GM18519 (cell line): ENCODE measurements around the gene TMPO.
"Not testable (repeated sequence)": the region's sequence is repeated elsewhere in the genome, so short reads cannot be mapped to it uniquely, and the experiment has no call there.

Experiments
- ATAC-seq: cut with Tn5 transposase; IDR thresholded peaks from one replicate; pipeline ENCODE4 v1.9.1; 2021; ENCODE audit warnings: mild to moderate bottlenecking, moderate library complexity; ENCODE audit not compliant: unreplicated experiment, low FRiP score

TMPO gene

DNA sequence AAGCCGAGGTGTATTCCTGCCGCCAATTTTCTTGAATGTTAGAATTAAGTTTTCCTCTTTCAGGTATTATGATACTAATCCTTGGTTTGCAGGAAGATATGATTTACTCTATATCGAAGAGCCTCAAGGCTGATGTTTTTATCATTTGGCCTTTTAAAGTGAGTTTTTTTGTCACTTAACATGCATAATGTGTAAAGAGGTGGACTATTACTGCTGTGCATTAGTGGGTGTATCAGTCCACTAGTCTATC is 11.1 kb upstream of the TMPO start:
- no peak for ATAC-seq

DNA sequence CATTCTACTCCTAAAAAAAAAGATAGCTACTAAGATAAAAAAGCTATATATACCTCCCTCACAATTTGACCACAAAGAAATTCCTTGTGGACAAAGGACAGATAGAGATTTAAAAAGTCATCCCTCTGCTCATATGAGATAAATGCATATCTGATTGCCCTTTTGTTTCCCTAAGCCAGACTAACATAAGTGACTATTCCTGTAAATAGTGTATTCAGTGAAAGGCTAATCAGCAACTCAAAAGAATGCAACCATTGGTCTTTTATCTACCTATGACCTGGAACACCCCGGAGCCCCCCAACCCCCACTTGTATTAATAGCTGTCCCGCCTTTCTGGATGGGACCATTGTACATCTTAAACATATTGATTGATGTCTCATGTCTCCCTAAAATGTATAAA is 6.3 kb upstream of the TMPO start:
- no peak for ATAC-seq

- ATAC-seq: not testable (repeated sequence)
Observed at GRCh38 chr12:98511806-98512205, 3.6 kb upstream of the TMPO start.

- ATAC-seq: no peak
Observed at GRCh38 chr12:98513379-98514322, 1.7 kb upstream of the TMPO start.

GRCh38 chr12:98514982-98515286 is 456 bp upstream of the TMPO start:
- ATAC-seq: no peak

GRCh38 chr12:98516111-98516873 is 902 bp downstream of the TMPO start:
- ATAC-seq: peak; percentile 52

DNA sequence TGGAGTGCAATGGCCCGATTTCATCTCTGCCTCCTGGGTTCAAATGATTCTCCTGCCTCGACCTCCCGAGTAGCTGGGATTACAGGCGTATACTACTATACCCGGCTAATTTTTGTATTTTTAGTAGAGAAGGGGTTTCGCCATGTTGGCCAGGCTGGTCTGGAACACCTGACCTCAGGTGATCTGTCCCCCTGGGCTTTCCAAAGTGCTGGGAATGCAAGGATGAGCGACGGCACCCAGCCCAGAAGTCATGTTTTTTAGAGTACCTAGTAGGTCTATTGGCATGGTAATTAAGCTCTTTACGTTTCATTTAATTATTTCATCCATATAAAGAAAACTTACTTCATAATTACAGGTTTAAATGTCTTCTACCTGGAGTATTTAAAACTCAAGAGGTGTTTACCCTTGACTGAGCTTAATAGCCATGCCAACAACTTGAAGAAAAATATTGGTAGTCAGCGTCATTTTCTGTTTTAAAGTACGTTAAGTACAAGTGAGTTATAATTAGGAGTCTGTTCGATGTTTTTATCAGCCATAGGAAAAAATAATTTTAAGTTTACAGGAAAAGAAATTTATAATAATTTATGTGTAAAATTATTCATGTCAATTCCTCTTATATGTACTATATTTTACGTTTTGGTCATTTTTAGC is 4.0 kb downstream of the TMPO start:
- ATAC-seq: no peak

GRCh38 chr12:98530068-98530467 is 14.7 kb downstream of the TMPO start:
- no peak for ATAC-seq

DNA sequence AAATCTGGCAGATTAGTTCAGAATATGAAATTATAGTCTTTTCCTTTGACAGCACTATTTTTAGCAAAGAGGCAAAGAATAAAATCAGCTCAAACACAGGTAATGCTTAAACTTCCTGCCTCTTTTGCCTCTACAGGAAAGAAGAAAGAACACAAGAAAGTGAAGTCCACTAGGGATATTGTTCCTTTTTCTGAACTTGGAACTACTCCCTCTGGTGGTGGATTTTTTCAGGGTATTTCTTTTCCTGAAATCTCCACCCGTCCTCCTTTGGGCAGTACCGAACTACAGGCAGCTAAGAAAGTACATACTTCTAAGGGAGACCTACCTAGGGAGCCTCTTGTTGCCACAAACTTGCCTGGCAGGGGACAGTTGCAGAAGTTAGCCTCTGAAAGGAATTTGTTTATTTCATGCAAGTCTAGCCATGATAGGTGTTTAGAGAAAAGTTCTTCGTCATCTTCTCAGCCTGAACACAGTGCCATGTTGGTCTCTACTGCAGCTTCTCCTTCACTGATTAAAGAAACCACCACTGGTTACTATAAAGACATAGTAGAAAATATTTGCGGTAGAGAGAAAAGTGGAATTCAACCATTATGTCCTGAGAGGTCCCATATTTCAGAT is 17.4 kb downstream of the TMPO start:
- ATAC-seq: no peak

DNA sequence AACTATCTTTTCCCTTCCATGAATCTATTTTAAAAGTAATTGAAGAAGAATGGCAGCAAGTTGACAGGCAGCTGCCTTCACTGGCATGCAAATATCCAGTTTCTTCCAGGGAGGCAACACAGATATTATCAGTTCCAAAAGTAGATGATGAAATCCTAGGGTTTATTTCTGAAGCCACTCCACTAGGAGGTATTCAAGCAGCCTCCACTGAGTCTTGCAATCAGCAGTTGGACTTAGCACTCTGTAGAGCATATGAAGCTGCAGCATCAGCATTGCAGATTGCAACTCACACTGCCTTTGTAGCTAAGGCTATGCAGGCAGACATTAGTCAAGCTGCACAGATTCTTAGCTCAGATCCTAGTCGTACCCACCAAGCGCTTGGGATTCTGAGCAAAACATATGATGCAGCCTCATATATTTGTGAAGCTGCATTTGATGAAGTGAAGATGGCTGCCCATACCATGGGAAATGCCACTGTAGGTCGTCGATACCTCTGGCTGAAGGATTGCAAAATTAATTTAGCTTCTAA is 18.4 kb downstream of the TMPO start:
- ATAC-seq: no peak

GRCh38 chr12:98538031-98538430 is 22.6 kb downstream of the TMPO start:
- no peak for ATAC-seq

DNA sequence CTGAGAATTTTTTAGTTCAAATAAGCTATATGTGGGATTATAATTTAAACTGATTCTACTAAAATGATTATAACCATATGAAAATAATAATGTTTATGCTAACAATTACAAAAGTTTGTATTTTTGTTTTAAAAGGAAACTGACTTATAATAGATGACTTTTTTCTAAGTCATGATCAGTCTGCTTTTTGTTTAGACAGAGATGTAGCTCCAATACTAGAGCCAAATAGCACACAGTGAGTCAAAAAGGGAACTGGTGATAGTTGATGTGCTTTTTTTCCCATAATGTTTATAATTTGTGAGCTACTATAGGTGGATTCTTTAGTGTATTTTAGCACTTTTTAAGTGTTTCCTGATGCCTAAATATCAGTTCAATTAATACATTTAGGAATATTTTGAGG is 28.3 kb downstream of the TMPO start:
- ATAC-seq: no peak

DNA sequence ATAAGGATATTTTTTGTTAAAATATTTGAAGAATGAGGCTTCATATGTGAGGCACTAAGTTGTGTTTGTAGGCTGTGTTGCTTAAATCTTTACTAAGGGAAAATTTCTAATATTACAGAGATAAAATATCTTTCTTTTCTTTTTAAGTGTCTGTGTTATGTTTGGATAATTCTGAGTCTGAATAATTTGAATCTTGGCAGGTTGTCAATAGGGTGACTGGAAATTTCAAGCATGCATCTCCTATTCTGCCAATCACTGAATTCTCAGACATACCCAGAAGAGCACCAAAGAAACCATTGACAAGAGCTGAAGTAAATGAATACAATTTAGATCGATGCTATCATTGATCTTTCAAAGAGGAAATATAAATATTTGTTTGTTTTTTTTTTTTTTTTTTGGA is 29.4 kb downstream of the TMPO start:
- ATAC-seq: no peak

GRCh38 chr12:98549371-98550110 is 34.2 kb downstream of the TMPO start:
- no peak for ATAC-seq

- no peak for ATAC-seq
Observed at GRCh38 chr12:98551787-98552186, 36.4 kb downstream of the TMPO start.

DNA sequence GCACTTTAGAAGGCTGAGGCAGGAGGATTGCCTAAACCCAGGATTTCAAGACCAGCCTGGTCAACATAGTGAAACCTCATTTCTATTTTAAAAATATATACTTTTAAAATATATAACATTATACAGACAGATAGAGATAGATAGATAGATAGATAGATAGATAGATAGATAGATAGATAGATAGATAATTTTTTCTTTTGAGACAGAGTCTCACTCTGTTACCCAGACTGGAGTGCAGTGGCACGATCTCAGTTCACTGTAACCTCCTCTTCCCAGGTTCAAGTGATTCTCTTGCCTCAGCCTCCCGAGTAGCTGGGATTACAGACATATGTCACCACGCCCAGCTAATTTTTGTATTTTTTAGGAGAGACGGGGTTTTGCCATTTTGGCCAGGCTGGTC is 42.7 kb downstream of the TMPO start:
- not testable (repeated sequence) for ATAC-seq

- ATAC-seq: no peak
Observed at GRCh38 chr12:98559666-98560065, 44.3 kb downstream of the TMPO start.

DNA sequence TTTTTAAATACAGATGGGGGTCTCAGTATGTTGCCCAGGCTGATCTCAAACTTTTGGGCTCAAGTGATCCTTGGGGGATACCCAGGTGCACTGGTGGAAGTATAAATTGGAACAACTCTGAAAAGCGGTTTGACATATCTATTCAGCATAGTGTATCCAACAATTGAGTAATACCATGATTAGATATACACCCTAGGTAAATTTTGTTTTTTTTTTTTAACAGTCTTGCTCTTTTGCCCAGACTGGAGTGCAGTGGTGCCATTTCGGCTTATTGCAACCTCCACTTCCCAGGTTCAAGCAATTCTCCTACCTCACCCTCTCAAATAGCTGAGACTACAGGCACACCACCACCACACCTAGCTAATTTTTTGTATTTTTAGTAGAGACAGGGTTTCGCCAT is 46.5 kb downstream of the TMPO start:
- no peak for ATAC-seq

DNA sequence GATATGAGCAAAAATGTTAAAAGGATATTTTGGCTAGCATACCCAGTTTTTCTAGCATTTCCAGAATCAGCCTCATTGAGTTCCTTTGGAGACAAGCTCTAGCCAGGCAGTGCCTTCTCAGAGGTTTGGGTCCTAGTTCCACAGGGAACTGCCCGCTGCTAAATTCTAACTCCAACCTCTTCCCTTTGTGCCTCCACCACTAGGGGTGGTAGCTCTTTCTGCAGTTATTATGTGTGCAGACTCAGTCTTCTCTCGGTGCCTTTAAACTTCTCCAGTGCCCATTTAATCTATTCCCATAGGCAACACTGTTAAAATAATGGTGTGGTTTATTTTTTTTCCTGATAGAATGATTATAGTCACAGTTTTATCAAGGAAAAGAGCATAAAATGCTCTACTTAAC is 56.6 kb downstream of the TMPO start:
- ATAC-seq: no peak

- ATAC-seq: no peak
Observed at GRCh38 chr12:98574110-98574509, 58.7 kb downstream of the TMPO start.
